ENCODE results near the gene GRIFIN.

Gene GRIFIN

GRCh38 chr7:2437537-2438148, 38.6 kb downstream of the GRIFIN start:
- H3K27me3 ChIP-seq (ENCODE audit: insufficient read depth, low read depth, severe bottlenecking): no peaks in the 10 kb centered on the region
- TF ChIP-seq CTCF (IDR thresholded peaks at IDR 0.05; ENCODE audit: low read depth, low read length): no peak
- no peak overlapping the region for H3K4me3 ChIP-seq (ENCODE audit: low read depth, low read length)
- DNase-seq: no peak
- H3K36me3 ChIP-seq: peaks cover 22% of the 10 kb centered on the region
- no peaks in the 10 kb centered on the region for H3K9me3 ChIP-seq (ENCODE audit: severe bottlenecking)
- no peak overlapping the region for H3K27ac ChIP-seq

GRCh38 chr7:2437136-2437535, 39.1 kb downstream of the GRIFIN start:
- TF ChIP-seq CTCF (IDR thresholded peaks at IDR 0.05; ENCODE audit: low read depth, low read length): no peak

GRCh38 chr7:2436341-2437104, 39.7 kb downstream of the GRIFIN start:
- Histone ChIP-seq H3K36me3 (peaks cover 27% of the 10 kb centered on the region), H3K4me3 (ENCODE audit: low read depth, low read length) (no peak overlapping the region)
- no peak for TF ChIP-seq CTCF (IDR thresholded peaks at IDR 0.05; ENCODE audit: low read depth, low read length)

More at GRCh38 chr7:2437136-2437535, 39.1 kb downstream of the GRIFIN start:
- no peaks in the 10 kb centered on the region for H3K9me3 ChIP-seq (ENCODE audit: severe bottlenecking)
- H3K36me3 ChIP-seq: peaks cover 27% of the 10 kb centered on the region
- H3K27ac ChIP-seq: no peak overlapping the region
- H3K27me3 ChIP-seq (ENCODE audit: insufficient read depth, low read depth, severe bottlenecking): no peaks in the 10 kb centered on the region
- no peak for DNase-seq
- H3K4me3 ChIP-seq (ENCODE audit: low read depth, low read length): no peak overlapping the region

DNA sequence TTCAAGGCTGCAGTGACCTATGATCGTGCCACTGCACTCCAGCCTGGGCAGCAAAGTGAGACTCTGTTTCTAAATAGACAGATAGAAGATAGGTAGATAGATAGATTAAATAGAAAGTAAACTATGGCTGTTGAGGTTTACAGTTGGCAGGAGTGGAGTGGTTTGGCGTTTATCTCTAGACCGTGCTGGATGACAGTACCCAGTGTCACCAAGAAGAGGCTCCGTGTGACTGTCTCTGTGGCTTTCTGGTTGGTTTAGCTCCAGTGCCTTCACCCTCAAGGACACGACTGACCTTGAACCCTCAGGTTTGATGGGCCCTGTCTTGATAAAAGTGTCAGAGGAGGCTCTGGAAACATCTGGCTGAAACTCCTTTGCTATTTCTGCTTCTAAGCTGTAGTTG, 41.1 kb downstream of the GRIFIN start:
- Histone ChIP-seq H3K27ac (no peak overlapping the region), H3K9me3 (ENCODE audit: severe bottlenecking) (peaks cover 2% of the 10 kb centered on the region), H3K4me3 (ENCODE audit: low read depth, low read length) (no peak overlapping the region), H3K27me3 (ENCODE audit: insufficient read depth, low read depth, severe bottlenecking) (no peaks in the 10 kb centered on the region), H3K36me3 (peaks cover 27% of the 10 kb centered on the region)
- no peak for DNase-seq
- TF ChIP-seq CTCF (IDR thresholded peaks at IDR 0.05; ENCODE audit: low read depth, low read length): no peak

More at GRCh38 chr7:2436341-2437104, 39.7 kb downstream of the GRIFIN start:
- Histone ChIP-seq H3K27ac (no peak overlapping the region), H3K27me3 (ENCODE audit: insufficient read depth, low read depth, severe bottlenecking) (no peaks in the 10 kb centered on the region), H3K9me3 (ENCODE audit: severe bottlenecking) (no peaks in the 10 kb centered on the region)
- no peak for DNase-seq

GRCh38 chr7:2433713-2434550, 42.3 kb downstream of the GRIFIN start:
- Histone ChIP-seq H3K9me3 (ENCODE audit: severe bottlenecking) (peaks cover 2% of the 10 kb centered on the region), H3K27ac (no peak overlapping the region), H3K4me3 (ENCODE audit: low read depth, low read length) (no peak overlapping the region), H3K36me3 (peaks cover 27% of the 10 kb centered on the region), H3K27me3 (ENCODE audit: insufficient read depth, low read depth, severe bottlenecking) (no peaks in the 10 kb centered on the region)
- no peak for DNase-seq
- no peak for TF ChIP-seq CTCF (IDR thresholded peaks at IDR 0.05; ENCODE audit: low read depth, low read length)
